CD4-positive, alpha-beta T cell treated with Interleukin-10 for 1 hour (primary cell): ENCODE results near the gene TRPC6.

ENCODE experiments used
- DNase-seq: peaks from one replicate; pipeline ENCODE4 v3.0.0-alpha.2; 2020

TRPC6 gene

GRCh38 chr11:101583251-101584128, at the start of gene TRPC6:
TRPC6 (minus strand) TSS chr11:101584007; CDS start chr11:101583503, 504 bp downstream.
- no peak for DNase-seq

GRCh38 chr11:101620026-101620425, 36.2 kb upstream of the TRPC6 start:
- DNase-seq = no peak

GRCh38 chr11:101618709-101619108, 34.9 kb upstream of the TRPC6 start:
- no peak for DNase-seq

GRCh38 chr11:101617735-101618332, 34.0 kb upstream of the TRPC6 start:
- DNase-seq = no peak

DNA sequence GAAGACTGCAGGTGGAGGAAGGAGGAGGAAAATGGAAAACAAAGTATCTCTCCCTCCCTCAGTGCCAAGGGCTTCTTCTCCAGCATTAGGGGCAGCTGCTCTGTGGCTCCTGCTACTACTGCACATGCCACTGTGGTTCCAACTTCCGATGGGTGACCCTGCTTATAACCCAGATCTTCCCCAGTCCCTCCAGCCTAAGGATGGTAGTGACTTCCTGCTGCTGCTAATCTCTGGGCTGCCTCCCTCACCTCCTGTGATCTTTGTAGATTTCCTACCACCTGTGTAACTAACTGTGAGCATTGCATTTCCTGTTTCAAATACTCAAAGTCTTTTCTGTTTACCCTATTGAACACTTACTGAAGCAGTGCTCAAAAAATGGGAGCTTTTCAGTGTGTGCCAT, 28.7 kb upstream of the TRPC6 start:
- no peak for DNase-seq

- no peak for DNase-seq
These were observed 17.1 kb upstream of the TRPC6 start for GRCh38 chr11:101600924-101601323.

- DNase-seq = no peak
These were observed 3.2 kb upstream of the TRPC6 start for GRCh38 chr11:101586965-101587364.

GRCh38 chr11:101584655-101585054, 848 bp upstream of the TRPC6 start:
- DNase-seq = no peak

GRCh38 chr11:101584129-101584515, 315 bp upstream of the TRPC6 start:
- DNase-seq = no peak

- no peak for DNase-seq
These were observed 887 bp downstream of the TRPC6 start for GRCh38 chr11:101582989-101583250.

GRCh38 chr11:101582236-101582988, 1.4 kb downstream of the TRPC6 start:
- no peak for DNase-seq

- DNase-seq = no peak
These were observed 6.3 kb downstream of the TRPC6 start for GRCh38 chr11:101577461-101577860.

GRCh38 chr11:101576456-101576855, 7.4 kb downstream of the TRPC6 start:
- no peak for DNase-seq

DNA sequence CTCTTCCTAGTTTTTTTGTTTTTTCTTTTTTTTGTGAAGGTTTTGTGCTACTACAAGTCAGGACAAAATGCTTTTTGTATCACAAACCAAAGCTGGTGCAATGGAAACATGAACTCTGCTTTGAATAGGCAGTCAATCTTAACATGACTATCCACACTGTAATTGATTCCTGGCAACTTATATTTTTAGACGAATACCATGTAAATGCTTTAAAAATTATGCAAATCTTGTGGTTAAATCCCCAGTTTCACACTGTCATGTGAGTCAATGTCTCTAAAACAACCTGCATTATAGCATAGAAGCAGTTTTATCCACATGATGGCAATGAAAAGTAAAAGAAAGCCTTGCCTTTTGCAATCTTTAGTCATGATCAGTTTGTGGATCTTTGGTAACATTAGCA, 8.9 kb downstream of the TRPC6 start:
- DNase-seq = no peak

DNA sequence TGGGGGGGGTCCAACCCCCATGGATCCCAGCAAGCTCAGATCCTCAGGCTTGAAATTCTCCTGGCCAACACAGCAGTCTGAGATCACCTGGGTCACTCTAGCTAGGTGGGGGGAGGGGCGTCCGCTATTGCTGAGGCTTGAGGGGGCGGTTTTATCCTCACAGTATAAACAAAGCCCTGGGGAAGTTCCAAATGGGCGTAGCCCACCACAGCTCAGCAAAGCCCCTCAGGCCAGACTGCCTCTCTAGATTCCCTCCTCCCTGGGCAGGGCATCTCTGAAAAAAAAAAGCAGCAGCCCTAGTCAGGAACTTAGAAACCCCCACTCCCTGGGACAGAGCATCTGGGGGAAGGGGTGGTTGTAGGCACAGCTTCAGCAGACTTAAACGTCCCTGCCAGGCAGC, 16.7 kb downstream of the TRPC6 start:
- no peak for DNase-seq

DNA sequence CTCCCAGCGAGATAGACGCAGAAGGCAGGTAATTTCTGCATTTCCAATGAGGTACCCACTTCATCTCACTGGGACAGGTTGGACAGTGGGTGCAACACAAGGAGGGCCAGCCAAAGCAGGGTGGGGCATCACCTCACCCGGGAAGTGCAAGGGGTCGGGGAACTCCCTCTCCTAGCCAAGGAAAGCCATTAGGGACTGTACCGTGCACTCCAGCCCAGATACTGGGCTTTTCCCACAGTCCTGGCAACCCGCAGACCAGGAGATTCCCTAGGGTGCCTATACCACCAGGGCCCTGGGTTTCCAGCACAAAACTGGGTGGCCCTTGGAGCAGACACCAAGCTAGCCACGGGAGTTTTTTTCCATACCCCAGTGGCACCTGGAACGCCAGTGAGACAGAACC, 17.2 kb downstream of the TRPC6 start:
- DNase-seq = no peak

DNA sequence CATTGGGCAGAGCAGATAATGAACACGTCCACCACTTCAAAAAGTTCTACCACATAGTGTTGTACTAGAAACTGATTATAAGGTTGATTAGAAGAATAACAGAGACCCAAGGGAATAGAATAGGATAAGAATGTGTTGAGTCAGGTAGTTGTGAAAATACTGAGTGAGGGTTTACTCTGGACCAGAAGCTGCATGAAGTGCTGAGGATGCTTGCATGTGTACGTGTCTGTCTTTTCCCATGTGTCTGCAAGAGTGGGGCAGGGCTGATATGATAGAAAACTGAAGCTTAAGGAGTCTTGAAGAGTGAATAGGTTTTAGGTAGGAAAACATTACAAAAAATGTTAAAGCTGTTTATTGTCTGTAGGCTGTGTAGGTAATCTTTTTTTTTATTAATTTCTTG, 20.6 kb downstream of the TRPC6 start:
- DNase-seq = no peak

GRCh38 chr11:101555366-101555765, 28.4 kb downstream of the TRPC6 start:
- no peak for DNase-seq

DNA sequence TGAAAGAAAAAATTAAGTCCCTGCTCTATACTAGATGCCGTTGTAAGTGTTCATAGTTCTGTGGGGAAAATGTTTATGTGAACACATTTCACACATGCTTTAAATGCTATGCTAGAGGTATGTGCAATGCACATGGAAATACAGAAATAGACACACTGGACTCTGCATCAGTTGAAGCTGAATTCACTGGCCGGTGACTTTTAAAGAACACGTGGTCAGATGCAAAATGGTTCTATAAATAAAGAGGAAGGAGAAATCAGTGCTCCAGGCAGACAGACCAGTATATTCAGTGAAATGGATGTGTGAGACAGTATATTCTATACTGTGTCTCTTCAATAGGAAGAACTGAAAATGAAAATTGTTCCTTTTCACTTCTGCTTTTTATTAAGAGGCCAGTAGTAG, 29.9 kb downstream of the TRPC6 start:
- no peak for DNase-seq

DNA sequence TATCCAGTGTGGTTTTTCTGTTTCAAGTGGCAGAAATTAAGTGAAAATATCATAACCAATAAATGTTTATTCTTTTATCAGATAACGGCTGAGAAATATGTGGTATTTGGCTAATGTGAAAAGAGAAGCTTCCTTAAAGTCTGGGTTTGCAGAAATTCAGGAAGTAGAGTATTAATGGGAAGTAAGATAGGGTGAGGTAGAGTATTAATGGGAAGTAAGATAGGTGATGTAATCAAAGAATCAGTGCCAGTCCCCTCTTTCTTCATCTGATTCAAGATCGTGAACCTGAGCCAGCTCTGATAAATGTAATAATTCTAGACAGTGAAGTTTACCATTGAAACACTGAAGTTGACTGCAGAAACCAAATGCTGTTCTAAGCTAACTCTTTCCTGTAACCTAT, 30.9 kb downstream of the TRPC6 start:
- DNase-seq = no peak

GRCh38 chr11:101528541-101528940, 55.3 kb downstream of the TRPC6 start:
- DNase-seq = no peak

DNA sequence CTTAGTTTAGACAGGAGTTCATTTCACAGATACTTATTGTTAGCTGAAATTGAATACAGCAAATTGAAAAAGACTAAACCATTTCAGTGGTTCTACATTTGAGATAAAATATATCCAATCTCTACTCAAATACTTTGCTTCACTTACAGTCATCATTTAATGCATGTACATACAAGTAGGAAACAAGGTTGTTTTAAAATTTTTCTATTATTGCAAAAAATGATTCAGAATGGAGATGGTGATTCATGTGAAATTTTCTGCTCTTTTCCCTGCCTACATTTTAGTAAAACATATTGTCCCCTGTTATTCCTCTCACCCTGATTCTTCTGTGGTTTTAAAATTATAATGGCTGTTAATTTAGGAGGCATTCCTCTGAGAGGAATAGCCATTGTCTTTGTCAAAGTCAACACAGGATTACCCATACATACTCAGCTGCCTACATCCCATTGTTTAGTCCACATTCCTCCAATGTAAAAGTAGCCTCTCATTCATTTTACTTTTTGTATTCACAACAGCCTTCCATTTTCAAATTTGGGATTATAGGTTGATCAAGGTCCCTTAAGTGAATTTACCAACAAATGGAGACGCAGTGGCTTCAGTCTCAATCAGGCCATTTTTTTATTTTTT, 60.1 kb downstream of the TRPC6 start:
- DNase-seq = no peak

GRCh38 chr11:101523193-101523592, 60.6 kb downstream of the TRPC6 start:
- DNase-seq = no peak

DNA sequence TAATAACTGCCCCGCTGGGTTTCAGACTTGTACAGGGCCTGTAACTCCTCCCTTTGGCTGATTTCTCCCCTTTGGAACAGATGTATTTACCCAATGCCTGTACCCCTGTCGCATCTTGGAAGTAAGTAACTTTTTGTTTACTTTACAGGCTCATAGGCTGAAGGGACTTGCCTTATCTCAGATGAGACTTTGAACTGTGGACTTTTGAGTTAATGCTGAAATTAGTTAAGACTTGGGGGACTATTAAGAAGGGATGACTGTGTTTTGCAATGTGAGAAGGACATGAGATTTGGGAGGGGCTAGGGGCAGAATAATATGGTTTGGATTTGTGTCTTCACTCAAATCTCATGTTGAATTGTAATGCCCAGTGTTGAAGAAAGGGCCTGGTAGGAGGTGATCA, 62.0 kb downstream of the TRPC6 start:
- no peak for DNase-seq
